HG03175 (cell line): ENCODE data around the gene GCK.

Source experiments
- ATAC-seq: cut with Tn5 transposase; IDR thresholded peaks from one replicate; pipeline ENCODE4 v1.9.1; 2021; ENCODE audit warnings: mild to moderate bottlenecking, moderate library complexity; ENCODE audit not compliant: unreplicated experiment

Gene GCK

GRCh38 chr7:44158096-44158872, 31.0 kb downstream of the GCK start:
- no peak for ATAC-seq

GRCh38 chr7:44157116-44158080, 31.8 kb downstream of the GCK start:
- ATAC-seq = no peak

- ATAC-seq = no peak
These were observed 32.7 kb downstream of the GCK start for GRCh38 chr7:44156453-44157010.

- no peak for ATAC-seq
These were observed 33.8 kb downstream of the GCK start for GRCh38 chr7:44155191-44156185.

GRCh38 chr7:44154703-44155102, 34.5 kb downstream of the GCK start:
- ATAC-seq = no peak

- ATAC-seq = no peak
These were observed 35.3 kb downstream of the GCK start for GRCh38 chr7:44153948-44154335.

GRCh38 chr7:44152971-44153947, 36.0 kb downstream of the GCK start:
- no peak for ATAC-seq

- no peak for ATAC-seq
These were observed 37.3 kb downstream of the GCK start for GRCh38 chr7:44151956-44152355.

GRCh38 chr7:44150966-44151941, 38.0 kb downstream of the GCK start:
- ATAC-seq = no peak

GRCh38 chr7:44150466-44150832, 38.8 kb downstream of the GCK start:
- ATAC-seq = no peak

- no peak for ATAC-seq
These were observed 39.4 kb downstream of the GCK start for GRCh38 chr7:44149571-44150465.

GRCh38 chr7:44148961-44149536, 40.2 kb downstream of the GCK start:
- no peak for ATAC-seq

GRCh38 chr7:44148166-44148565, 41.1 kb downstream of the GCK start:
- ATAC-seq = no peak

- no peak for ATAC-seq
These were observed 41.9 kb downstream of the GCK start for GRCh38 chr7:44147026-44147991.
